Trophoblast cell (in vitro differentiated cells and primary cell): ENCODE results near the gene ZNF784.
"Not testable (repeated sequence)": the region's sequence is repeated elsewhere in the genome, so short reads cannot be mapped to it uniquely, and the experiment has no call there.

Source experiments
- DNase-seq, 2 donors: peaks; one replicate each; pipeline ENCODE4 v3.0.0-alpha.2; 2016
- H2AFZ ChIP-seq: 2 replicates; pipeline ENCODE4 v1.6.1; 2013; ENCODE audit warnings: low read length, moderate library complexity, mild to moderate bottlenecking; ENCODE audit not compliant: insufficient read depth, poor library complexity
- H2AK5ac ChIP-seq: 2 replicates; pipeline ENCODE4 v1.6.1; 2013; ENCODE audit warnings: mild to moderate bottlenecking, low read length
- H2BK120ac ChIP-seq: 2 replicates; pipeline ENCODE4 v1.6.1; 2013; ENCODE audit warnings: low read length, mild to moderate bottlenecking, moderate library complexity; ENCODE audit not compliant: insufficient read depth, poor library complexity
- H2BK12ac ChIP-seq: 2 replicates; pipeline ENCODE4 v1.6.1; 2013; ENCODE audit warnings: mild to moderate bottlenecking, low read length, moderate library complexity
- H2BK5ac ChIP-seq: 2 replicates; pipeline ENCODE4 v1.6.1; 2013; ENCODE audit warnings: low read length, low read depth, moderate library complexity, mild to moderate bottlenecking; ENCODE audit not compliant: poor library complexity
- H3K14ac ChIP-seq: 2 replicates; pipeline ENCODE4 v1.6.1; 2013; ENCODE audit warnings: mild to moderate bottlenecking, low read length
- H3K18ac ChIP-seq: 2 replicates; pipeline ENCODE4 v1.6.1; 2013; ENCODE audit warnings: mild to moderate bottlenecking, low read length
- H3K23ac ChIP-seq: 2 replicates; pipeline ENCODE4 v1.6.1; 2013; ENCODE audit warnings: low read length
- H3K27ac ChIP-seq: 2 replicates; pipeline ENCODE4 v1.5.1; 2013; ENCODE audit warnings: low read depth, mild to moderate bottlenecking, inconsistent platforms, low read length, moderate library complexity
- H3K27me3 ChIP-seq: 2 replicates; pipeline ENCODE4 v1.6.1; 2013; ENCODE audit warnings: inconsistent platforms, mild to moderate bottlenecking, low read length, moderate library complexity; ENCODE audit not compliant: insufficient read depth
- H3K36me3 ChIP-seq, 2 experiments: 1 replicate in 1 of 2; 2 replicates in 1 of 2; pipeline ENCODE4 v1.6.1; 2013; ENCODE audit warnings: low read length in 2 of 2, mild to moderate bottlenecking in 2 of 2, moderate library complexity in 1 of 2; ENCODE audit not compliant: insufficient read depth in 2 of 2, control insufficient read depth in 1 of 2
- H3K4ac ChIP-seq: 2 replicates; pipeline ENCODE4 v1.6.1; 2013; ENCODE audit warnings: low read depth, mild to moderate bottlenecking, low read length, moderate library complexity
- H3K4me1 ChIP-seq, 2 experiments: 1 replicate in 1 of 2; 2 replicates in 1 of 2; pipeline ENCODE4 v1.6.1; 2013; ENCODE audit warnings: low read length in 2 of 2, mild to moderate bottlenecking in 2 of 2, moderate library complexity in 1 of 2; ENCODE audit not compliant: insufficient read depth in 2 of 2, control insufficient read depth in 1 of 2
- H3K4me2 ChIP-seq: 2 replicates; pipeline ENCODE4 v1.6.1; 2013; ENCODE audit warnings: inconsistent platforms, mild to moderate bottlenecking, low read length, moderate library complexity
- H3K4me3 ChIP-seq: 2 replicates; pipeline ENCODE4 v1.5.1; 2013; ENCODE audit warnings: mild to moderate bottlenecking, low read depth, low read length, inconsistent platforms
- H3K79me1 ChIP-seq: one replicate; pipeline ENCODE4 v1.6.1; 2013; ENCODE audit warnings: low read length
- H3K79me2 ChIP-seq: 2 replicates; pipeline ENCODE4 v1.6.1; 2013; ENCODE audit warnings: low read length, mild to moderate bottlenecking; ENCODE audit not compliant: control insufficient read depth, insufficient read depth, poor library complexity
- H3K9ac ChIP-seq: 2 replicates; pipeline ENCODE4 v1.6.1; 2013; ENCODE audit warnings: mild to moderate bottlenecking, low read length
- H3K9me3 ChIP-seq: 2 replicates; pipeline ENCODE4 v1.6.1; 2013; ENCODE audit warnings: low read depth, mild to moderate bottlenecking, control low read depth, inconsistent platforms, low read length; ENCODE audit not compliant: insufficient read depth
- H4K12ac ChIP-seq: 2 replicates; pipeline ENCODE4 v1.6.1; 2013; ENCODE audit warnings: low read depth, mild to moderate bottlenecking, low read length, moderate library complexity
- H4K8ac ChIP-seq: 2 replicates; pipeline ENCODE4 v1.6.1; 2013; ENCODE audit warnings: low read depth, mild to moderate bottlenecking, low read length, moderate library complexity
- H4K91ac ChIP-seq: one replicate; pipeline ENCODE4 v1.6.1; 2013; ENCODE audit warnings: low read depth, mild to moderate bottlenecking, low read length, moderate library complexity
- WGBS: extraction: QIAGEN DNeasy Blood & Tissue Kit; methylation state at CpG from one replicate; pipeline ENCODE4 v1.1.7; 2013; ENCODE audit warnings: missing lambda C conversion rate; ENCODE audit not compliant: insufficient read length, insufficient coverage; ENCODE audit errors: extremely low coverage; 5-methylcytosine and 5-hydroxymethylcytosine counted together

ZNF784 gene

DNA sequence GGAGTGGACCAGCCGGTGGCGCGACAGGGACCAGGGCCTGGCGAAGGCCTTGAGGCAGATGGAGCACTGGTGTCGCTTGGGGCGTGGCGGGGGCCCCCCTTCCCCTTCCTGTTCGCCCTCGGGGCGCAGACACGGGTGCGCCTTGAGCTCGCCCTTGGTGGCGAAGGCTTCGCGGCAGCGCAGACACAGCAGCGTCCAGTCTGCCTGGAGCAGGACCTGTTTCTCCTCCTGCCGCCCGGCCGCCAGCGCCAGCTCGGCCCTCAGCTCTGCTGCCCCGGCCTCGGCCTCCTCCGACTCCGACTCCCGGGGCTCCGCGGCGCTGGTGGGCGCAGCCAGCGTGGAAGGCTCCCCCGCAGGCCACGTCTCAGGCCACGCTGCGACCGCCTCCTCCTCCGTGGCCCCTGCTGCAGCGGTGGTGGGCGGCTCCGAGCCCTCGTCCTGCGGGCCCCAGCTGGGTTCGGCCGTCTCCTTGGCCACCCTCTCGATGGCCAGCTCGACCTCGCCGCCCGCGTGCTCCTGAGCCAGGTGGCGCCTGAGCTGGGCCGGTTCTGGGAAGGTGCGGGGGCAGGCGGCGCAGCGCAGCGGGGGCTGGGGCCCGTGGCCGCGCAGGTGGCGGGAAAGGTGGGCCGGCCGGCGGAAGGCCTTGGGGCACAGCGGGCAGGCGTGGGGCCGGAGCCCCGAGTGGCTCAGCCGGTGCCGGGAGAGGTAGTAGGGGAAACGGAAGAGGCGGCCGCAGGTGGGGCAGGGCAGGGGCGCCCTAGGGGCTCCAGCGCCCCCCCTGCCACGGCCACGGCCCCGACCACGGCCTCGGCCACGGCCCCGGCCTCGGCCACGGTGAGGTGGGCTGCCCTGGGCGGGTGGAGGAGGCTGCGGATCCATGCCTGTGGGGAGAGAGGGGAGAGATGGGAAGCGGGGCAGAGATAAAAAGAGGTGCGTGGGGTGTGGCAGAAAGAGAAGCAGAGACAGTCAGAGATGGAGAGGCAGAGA lies 45.3 kb downstream of the ZNF784 start:
- Histone ChIP-seq H3K9ac (no peak overlapping the region), H3K4me2 (peak overlapping the region; percentile 81), H4K91ac (peak overlapping the region; percentile 78), H4K8ac (no peak overlapping the region), H3K79me2 (peaks cover 11% of the 10 kb centered on the region), H4K12ac (peak overlapping the region; percentile 10), H3K23ac (no peak overlapping the region), H3K4me3 (peak overlapping the region; percentile 10), H3K27me3 (no peaks in the 10 kb centered on the region), H2BK5ac (no peak overlapping the region), H2AFZ (no peak overlapping the region), H3K27ac (no peak overlapping the region), H2BK120ac (no peak overlapping the region), H3K4me1 (peaks cover 3 to 7% of the 10 kb centered on the region in 2 experiments), H2BK12ac (no peak overlapping the region), H3K79me1 (peaks cover 13% of the 10 kb centered on the region), H3K36me3 (peaks cover 25 to 26% of the 10 kb centered on the region in 2 experiments), H3K14ac (no peak overlapping the region), H3K18ac (no peak overlapping the region), H2AK5ac (no peak overlapping the region), H3K4ac (peak overlapping the region; percentile 84), H3K9me3 (peaks cover 2% of the 10 kb centered on the region)
- DNase-seq = no peak
- WGBS = no CpG with 5 or more reads among the region's 90 CpGs

GRCh38 chr19:55578031-55578760 lies 46.2 kb downstream of the ZNF784 start:
- no peak overlapping the region for H3K27ac ChIP-seq
- no peak overlapping the region for H4K91ac ChIP-seq
- peaks cover 25 to 26% of the 10 kb centered on the region in 2 experiments for H3K36me3 ChIP-seq
- H3K4ac ChIP-seq = no peak overlapping the region
- H3K18ac ChIP-seq = no peak overlapping the region
- H4K12ac ChIP-seq = no peak overlapping the region
- no peak overlapping the region for H3K4me2 ChIP-seq
- peaks cover 3 to 7% of the 10 kb centered on the region in 2 experiments for H3K4me1 ChIP-seq
- H3K14ac ChIP-seq = no peak overlapping the region
- H2AK5ac ChIP-seq = no peak overlapping the region
- H3K23ac ChIP-seq = no peak overlapping the region
- no CpG with 5 or more reads among the region's 83 CpGs for WGBS
- peaks cover 13% of the 10 kb centered on the region for H3K79me1 ChIP-seq
- peaks cover 2% of the 10 kb centered on the region for H3K9me3 ChIP-seq
- no peak for DNase-seq
- no peak overlapping the region for H2AFZ ChIP-seq
- peaks cover 11% of the 10 kb centered on the region for H3K79me2 ChIP-seq
- no peak overlapping the region for H2BK120ac ChIP-seq
- no peak overlapping the region for H3K4me3 ChIP-seq
- no peaks in the 10 kb centered on the region for H3K27me3 ChIP-seq
- no peak overlapping the region for H2BK12ac ChIP-seq
- H2BK5ac ChIP-seq = no peak overlapping the region
- no peak overlapping the region for H4K8ac ChIP-seq
- H3K9ac ChIP-seq = no peak overlapping the region

GRCh38 chr19:55576746-55577145 lies 47.6 kb downstream of the ZNF784 start:
- no peak for DNase-seq
- Histone ChIP-seq H3K79me1 (peaks cover 13% of the 10 kb centered on the region), H2BK5ac (no peak overlapping the region), H3K23ac (no peak overlapping the region), H4K12ac (no peak overlapping the region), H3K9me3 (peaks cover 2% of the 10 kb centered on the region), H2AFZ (no peak overlapping the region), H3K4me1 (peaks cover 3 to 7% of the 10 kb centered on the region in 2 experiments), H2BK120ac (no peak overlapping the region), H3K27ac (no peak overlapping the region), H3K36me3 (peaks cover 25 to 26% of the 10 kb centered on the region in 2 experiments), H3K4me3 (no peak overlapping the region), H3K79me2 (peaks cover 11% of the 10 kb centered on the region), H3K4me2 (no peak overlapping the region), H3K14ac (no peak overlapping the region), H3K18ac (no peak overlapping the region), H2AK5ac (no peak overlapping the region), H3K9ac (no peak overlapping the region), H3K4ac (no peak overlapping the region), H3K27me3 (no peaks in the 10 kb centered on the region), H4K91ac (no peak overlapping the region), H4K8ac (no peak overlapping the region), H2BK12ac (no peak overlapping the region)
- no CpG with 5 or more reads among the region's 5 CpGs for WGBS

- H3K79me1 ChIP-seq, H4K12ac ChIP-seq, H2AK5ac ChIP-seq, DNase-seq, H4K8ac ChIP-seq, H3K9me3 ChIP-seq, H3K14ac ChIP-seq, H3K18ac ChIP-seq, H2BK12ac ChIP-seq, H3K23ac ChIP-seq, H3K4me1 ChIP-seq, H3K4me2 ChIP-seq, H3K27me3 ChIP-seq, H2BK120ac ChIP-seq, H2BK5ac ChIP-seq, H2AFZ ChIP-seq, H3K4ac ChIP-seq, H3K4me3 ChIP-seq, H3K79me2 ChIP-seq, H4K91ac ChIP-seq, H3K9ac ChIP-seq, H3K27ac ChIP-seq: not testable (repeated sequence)
- H3K36me3 ChIP-seq = peaks cover 21% of the 10 kb centered on the region in 2 experiments
- WGBS = no CpG with 5 or more reads among the region's 6 CpGs
Measured at GRCh38 chr19:55573929-55574328, 50.4 kb downstream of the ZNF784 start.
